OCI-LY1 (cell line): Measurements from ENCODE around the gene LOC128125822.

Source experiments
- EZH2 ChIP-seq: fragments of 200-600 bp; sonication (generic), shearing (Covaris generic); IDR thresholded peaks from 2 replicates; pipeline ENCODE4 v1.8.0; 2017; ENCODE audit warnings: borderline replicate concordance, mixed run types, mild to moderate bottlenecking, antibody characterized with exemption, low read length, moderate library complexity, mixed read lengths
- TF ChIP-seq, protein P1 (sequence below): fragments of 200-600 bp; sonication (generic), shearing (Covaris generic); IDR thresholded peaks from 2 replicates; pipeline ENCODE4 v1.5.1; 2017; ENCODE audit warnings: mild to moderate bottlenecking, antibody characterized with exemption, low read length, moderate library complexity, mixed read lengths

DNA sequence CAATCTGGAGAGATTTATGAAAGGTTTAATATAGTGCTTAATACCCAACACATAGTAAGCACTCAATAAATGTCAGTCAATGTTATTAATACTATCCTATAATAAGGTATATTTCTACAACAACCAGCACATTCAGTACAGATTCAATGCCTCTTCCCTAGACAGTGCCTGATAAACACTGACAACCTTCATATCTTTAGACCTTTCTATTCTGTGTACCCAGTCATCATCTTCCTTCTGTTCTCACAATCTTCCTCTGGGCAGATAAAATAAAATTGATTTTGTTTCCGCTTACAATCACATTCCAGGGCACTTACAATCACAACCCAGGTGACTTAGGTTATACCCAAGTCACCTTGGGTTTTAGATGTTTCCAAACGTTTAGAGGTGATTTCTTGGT lies 11.0 kb upstream of the LOC128125822 start:
- no peak for TF ChIP-seq EZH2
- TF ChIP-seq, protein P1, sequence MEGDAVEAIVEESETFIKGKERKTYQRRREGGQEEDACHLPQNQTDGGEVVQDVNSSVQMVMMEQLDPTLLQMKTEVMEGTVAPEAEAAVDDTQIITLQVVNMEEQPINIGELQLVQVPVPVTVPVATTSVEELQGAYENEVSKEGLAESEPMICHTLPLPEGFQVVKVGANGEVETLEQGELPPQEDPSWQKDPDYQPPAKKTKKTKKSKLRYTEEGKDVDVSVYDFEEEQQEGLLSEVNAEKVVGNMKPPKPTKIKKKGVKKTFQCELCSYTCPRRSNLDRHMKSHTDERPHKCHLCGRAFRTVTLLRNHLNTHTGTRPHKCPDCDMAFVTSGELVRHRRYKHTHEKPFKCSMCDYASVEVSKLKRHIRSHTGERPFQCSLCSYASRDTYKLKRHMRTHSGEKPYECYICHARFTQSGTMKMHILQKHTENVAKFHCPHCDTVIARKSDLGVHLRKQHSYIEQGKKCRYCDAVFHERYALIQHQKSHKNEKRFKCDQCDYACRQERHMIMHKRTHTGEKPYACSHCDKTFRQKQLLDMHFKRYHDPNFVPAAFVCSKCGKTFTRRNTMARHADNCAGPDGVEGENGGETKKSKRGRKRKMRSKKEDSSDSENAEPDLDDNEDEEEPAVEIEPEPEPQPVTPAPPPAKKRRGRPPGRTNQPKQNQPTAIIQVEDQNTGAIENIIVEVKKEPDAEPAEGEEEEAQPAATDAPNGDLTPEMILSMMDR, result no peak
